Stimulated activated CD4-positive, alpha-beta T cell treated with anti-CD3 and anti-CD28 coated beads, Interleukin-1b, Interleukin-23, amount 100 ng/mL, for 1 hour (primary cell): Measurements from ENCODE around the gene THOC5.
"Not testable (repeated sequence)": the region's sequence is repeated elsewhere in the genome, so short reads cannot be mapped to it uniquely, and the experiment has no call there.

Experiments used
- DNase-seq, 2 donors: peaks; one replicate each; pipeline ENCODE4 v3.0.0-alpha.2; 2020; ENCODE audit warnings: low read depth in 2 of 2

The THOC5 gene

GRCh38 chr22:29563652-29564460, 10.3 kb upstream of the THOC5 start:
- no peak for DNase-seq

DNA sequence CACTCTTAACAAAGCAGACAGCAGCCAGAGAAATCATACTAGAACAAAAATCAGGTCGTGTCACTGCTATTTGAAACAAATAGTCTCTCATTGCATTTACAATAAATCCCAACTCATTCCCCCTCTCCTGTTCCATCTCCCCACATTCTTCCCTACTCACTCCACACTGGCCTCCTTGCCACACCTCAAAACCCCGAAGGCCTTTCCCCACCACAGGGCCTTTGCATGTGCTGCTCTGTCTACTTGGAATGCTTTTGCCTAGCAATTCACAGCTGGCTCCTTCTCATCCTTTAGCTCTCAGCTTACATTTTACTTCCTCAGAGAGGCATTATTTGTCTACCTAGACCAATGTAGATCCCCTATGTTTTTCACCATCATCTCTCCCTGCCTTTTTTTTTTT, 6.3 kb upstream of the THOC5 start:
- DNase-seq: no peak

DNA sequence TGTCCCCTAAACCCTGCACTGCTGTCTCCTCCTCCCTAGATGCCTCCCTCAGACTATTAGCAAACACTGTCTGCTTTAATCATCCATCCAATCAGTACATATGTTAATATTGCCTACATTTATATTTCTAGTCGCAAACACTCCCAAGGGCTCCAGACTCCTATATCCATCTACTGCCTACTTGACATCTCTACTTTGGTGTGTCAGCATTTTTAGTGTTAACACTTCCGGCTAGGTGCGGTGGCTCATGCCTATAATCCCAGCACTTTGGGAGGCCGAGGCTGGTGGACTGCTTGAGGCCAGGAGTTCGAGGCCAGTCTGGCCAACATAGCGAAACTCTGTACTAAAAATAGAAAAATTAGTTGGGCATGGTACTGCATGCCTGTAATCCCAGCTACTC, 5.5 kb upstream of the THOC5 start:
- DNase-seq: no peak

GRCh38 chr22:29555065-29555644, 1.6 kb upstream of the THOC5 start:
- no peak for DNase-seq

GRCh38 chr22:29552357-29552756, 1.2 kb downstream of the THOC5 start:
- DNase-seq: not testable (repeated sequence)

DNA sequence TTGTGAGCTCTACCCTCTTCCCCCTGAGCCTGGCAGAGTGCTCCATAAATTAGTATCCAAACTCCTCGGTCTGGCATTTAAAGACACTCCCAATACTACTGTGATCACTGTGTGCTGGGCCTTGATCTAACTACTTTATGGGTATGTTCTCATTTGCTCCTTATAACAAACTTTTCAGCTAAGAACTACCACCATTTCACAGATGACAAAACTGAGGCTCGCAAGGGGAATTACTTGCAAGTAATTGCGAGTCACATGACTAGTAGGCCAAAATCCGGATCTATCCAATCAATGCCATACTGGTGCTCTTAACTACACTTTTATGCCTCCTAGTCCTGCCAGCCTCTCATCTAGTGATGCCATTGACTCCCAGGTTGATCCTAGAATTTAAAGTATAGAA, 3.6 kb downstream of the THOC5 start:
- no peak for DNase-seq

DNA sequence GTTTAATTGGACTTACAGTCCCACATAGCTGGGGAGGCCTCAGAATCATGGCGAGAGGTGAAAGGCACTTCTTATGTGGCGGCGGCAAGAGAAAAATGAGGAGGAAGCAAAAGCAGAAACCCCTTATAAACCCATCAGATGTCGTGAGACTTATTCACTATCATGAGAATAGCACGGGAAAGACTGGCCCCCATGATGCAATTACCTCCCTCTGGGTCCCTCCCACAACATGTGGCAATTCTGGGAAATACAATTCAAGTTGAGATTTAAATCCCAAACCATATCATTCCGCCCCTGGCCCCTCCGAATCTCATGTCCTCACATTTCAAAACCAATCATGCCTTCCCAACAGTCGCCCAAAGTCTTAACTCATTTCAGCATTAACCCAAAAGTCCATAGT, 8.5 kb downstream of the THOC5 start:
- DNase-seq: not testable (repeated sequence)

DNA sequence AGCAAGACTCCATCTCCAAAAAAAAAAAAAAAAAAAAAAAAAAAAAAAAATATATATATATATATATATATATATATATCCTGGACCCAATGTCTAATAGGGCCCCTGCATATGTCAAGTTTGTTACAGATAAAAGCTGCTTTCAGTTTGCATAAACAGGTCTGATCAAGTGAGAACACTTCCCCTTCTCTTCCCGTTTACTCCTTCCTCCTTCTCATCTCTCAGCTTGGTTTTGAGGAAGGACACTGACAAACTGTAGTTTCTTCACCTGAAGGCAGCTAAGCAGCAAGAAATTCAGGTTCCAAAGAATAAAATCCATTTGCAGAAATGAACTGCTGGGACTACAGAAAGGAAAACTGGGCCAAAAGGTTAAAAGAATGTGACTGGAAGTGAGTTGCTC, 11.7 kb downstream of the THOC5 start:
- DNase-seq: no peak

GRCh38 chr22:29539105-29539504, 14.5 kb downstream of the THOC5 start:
- DNase-seq: no peak

DNA sequence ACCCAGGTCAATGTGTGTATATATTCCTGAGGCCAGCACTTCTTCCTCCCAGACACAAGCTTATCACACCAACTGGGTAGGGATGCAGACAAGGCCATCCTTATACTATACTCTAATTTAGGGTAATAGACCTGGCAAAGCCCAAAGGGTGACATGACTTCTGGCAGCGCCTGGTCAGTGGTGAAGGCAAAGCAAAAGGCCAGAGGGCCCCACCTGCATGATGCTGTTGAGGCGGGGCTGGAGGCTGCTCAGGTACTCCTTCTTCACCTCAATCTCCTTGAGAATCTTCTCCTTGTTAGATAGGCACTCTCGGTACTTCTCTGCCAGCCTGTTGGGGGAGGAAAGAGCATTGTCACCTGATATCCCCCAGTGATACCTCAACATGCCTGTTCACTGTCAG, 17.1 kb downstream of the THOC5 start:
- DNase-seq: no peak

- no peak for DNase-seq
Measured at GRCh38 chr22:29531419-29531818, 22.1 kb downstream of the THOC5 start.

- no peak for DNase-seq
Measured at GRCh38 chr22:29530716-29531115, 22.8 kb downstream of the THOC5 start.

- DNase-seq: no peak
Measured at GRCh38 chr22:29528144-29528543, 25.4 kb downstream of the THOC5 start.

DNA sequence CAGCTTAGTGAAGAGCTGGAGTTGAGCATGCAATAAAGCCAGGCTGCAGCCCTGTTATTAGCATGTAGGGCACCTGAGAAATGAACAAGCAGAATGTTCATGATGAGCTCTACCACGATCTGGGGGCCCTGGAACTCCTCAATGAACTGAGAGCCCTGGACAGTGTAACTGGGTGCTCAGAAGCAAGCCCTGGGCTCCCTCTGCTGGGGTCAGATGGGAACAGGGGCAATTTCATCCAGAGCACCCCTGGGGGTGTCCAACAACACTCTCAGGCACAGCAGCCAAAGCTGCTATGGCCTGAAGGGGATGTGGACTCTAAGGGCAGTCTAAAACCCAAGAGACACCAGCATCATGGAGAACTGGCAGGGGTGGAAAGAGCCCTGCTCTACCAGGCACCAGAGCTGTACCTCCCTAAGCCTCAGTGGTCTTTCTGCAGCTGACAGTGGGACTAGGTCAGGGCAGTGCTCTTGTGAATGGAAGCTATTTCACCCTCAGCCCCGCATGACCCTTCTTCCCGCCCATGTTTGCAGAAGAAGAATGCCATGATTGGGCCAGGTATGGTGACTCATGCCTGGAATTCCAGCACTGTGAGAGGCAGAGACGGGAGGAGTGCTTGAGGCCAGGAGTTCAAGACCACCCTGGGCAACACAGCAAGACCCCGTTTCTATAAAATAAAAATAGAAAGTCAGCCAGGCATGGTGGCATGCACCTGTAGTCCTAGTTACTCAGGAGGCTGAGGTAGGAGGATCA, 28.9 kb downstream of the THOC5 start:
- DNase-seq: peak in 1 of 2 donors; percentile 3

GRCh38 chr22:29523761-29524160, 29.8 kb downstream of the THOC5 start:
- DNase-seq: no peak

- DNase-seq: no peak
Measured at GRCh38 chr22:29521526-29521925, 32.0 kb downstream of the THOC5 start.

DNA sequence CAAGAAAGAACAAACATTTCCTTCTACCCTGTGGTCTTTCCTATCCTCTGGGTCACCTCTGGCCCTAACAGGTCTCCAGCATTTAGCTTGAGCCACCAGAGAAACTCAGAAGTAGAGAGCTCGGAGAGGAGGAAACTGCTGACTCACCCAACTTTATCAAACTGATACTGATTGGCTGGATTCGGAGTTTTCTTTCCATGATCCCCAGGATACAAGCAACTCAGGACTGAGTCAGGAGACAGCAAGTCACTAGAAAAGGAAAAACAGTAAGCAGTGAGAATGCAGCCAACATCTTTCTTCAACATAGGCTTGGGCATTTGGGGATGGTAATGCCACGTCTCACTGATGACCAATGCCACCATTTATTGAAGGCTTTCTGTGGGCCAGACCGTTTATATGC, 32.7 kb downstream of the THOC5 start:
- DNase-seq: no peak

DNA sequence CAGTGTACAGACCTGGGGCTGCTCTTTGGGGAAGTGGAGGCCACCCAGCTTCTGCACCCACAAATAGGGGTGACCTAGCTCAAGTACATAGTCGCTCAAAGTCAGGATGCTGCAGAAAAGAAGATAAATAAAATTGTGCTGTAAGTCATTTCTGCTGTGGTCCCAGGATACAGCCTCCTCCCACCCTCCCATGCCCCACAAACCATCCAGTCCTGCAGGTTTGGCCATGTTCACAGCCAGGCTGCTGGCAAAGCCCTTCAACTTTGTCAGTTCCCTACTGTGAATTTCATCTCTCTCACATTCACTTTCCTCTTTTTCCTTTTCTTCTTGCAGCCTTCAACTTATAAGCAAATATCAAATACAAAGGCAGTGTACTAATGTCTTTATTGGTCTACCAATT, 33.6 kb downstream of the THOC5 start:
- DNase-seq: no peak

DNA sequence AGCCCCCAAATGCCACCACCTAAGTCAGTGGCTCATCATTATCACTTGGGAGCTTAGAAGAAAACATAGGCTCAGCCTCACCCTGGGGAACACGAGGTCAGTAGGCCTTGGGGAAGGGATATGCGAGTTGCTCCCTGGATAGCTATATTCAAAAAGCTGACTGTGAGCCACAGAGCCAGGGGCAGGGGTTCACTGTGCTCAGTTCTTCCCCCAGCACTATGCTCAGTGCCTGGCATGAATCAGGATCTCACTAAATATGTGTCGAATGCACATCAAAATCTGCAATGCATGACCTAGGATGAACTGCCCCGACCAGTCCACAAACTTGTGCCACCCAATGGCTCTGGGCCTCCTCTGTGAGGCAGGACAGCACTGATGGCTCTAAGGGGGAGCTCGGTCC, 35.1 kb downstream of the THOC5 start:
- no peak for DNase-seq

- no peak for DNase-seq
Measured at GRCh38 chr22:29517215-29517908, 36.2 kb downstream of the THOC5 start.

DNA sequence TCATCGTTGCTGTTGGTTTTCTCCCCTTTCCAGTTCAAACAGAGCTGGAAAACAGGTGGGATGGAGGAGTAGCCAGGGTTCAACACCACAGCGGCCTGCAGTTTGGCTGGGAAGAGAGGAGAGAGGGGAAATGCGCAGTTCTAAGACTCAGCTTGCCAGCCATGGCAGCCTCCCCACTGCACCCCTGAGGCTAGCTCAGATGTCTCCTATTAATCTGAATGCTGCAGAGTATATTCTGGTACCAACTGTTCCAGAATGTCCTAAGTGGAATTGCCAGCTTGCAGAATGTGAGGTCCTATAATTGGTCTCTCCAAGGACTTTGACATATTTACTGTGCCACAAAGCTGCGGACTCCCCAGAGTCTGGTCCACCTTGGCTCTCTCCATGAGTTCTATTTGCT, 41.5 kb downstream of the THOC5 start:
- DNase-seq: no peak

GRCh38 chr22:29511126-29511862, 42.3 kb downstream of the THOC5 start:
- no peak for DNase-seq
